Measurements from ENCODE around the gene MAP2K5. TPM values are rescaled to one million over a fixed set of nuclear protein-coding genes. Genes with fewer than 3 reads are reported as not detected.

MAP2K5 gene
- total RNA-seq, 2 donors from 2014 or later = 7.4 to 10.2 TPM

DNA sequence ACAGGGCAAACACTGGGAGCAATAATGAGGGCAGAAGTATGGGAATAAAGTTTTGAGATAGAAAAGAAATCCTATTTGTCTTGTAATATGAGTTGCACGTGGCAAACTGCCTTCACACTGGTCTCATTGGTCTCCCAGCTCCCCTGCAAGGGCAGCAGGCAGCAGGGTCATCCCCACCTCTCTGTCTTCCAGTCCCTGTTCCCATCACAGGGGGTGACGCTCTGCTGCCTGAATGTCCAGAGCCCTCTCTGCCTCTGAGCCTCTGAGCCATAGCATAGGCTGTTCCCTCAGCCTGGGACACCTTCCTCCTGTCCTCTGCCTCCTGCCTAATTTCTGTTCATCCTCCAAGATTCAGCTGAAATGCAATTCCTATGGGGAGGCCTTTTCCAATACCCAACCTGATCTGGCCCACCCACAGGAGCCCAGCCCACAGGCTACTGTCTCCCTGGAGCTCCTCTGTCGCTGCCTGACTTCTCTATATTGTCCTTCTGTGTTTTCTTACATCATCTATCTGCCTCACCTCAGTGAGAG lies 270.7 kb downstream of the MAP2K5 start:
- ATAC-seq (ENCODE audit: insufficient number of reproducible peaks, low FRiP score, low read depth) (no peak), DNase-seq (ENCODE audit: low spot score) (no peak)
- TF ChIP-seq, protein P1, sequence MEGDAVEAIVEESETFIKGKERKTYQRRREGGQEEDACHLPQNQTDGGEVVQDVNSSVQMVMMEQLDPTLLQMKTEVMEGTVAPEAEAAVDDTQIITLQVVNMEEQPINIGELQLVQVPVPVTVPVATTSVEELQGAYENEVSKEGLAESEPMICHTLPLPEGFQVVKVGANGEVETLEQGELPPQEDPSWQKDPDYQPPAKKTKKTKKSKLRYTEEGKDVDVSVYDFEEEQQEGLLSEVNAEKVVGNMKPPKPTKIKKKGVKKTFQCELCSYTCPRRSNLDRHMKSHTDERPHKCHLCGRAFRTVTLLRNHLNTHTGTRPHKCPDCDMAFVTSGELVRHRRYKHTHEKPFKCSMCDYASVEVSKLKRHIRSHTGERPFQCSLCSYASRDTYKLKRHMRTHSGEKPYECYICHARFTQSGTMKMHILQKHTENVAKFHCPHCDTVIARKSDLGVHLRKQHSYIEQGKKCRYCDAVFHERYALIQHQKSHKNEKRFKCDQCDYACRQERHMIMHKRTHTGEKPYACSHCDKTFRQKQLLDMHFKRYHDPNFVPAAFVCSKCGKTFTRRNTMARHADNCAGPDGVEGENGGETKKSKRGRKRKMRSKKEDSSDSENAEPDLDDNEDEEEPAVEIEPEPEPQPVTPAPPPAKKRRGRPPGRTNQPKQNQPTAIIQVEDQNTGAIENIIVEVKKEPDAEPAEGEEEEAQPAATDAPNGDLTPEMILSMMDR (IDR thresholded peaks at IDR 0.05) = no peak
- Histone ChIP-seq H3K4me1 (ENCODE audit: control insufficient read depth in 1 of 2, low read depth in 2 of 2) (no peaks in the 10 kb centered on the region), H3K4me3 (no peak overlapping the region), H3K36me3 (no peaks in the 10 kb centered on the region), H3K27ac (no peak overlapping the region), H3K9me3 (no peaks in the 10 kb centered on the region), H3K27me3 (replicated peaks; ENCODE audit: insufficient read depth) (no peaks in the 10 kb centered on the region)

DNA sequence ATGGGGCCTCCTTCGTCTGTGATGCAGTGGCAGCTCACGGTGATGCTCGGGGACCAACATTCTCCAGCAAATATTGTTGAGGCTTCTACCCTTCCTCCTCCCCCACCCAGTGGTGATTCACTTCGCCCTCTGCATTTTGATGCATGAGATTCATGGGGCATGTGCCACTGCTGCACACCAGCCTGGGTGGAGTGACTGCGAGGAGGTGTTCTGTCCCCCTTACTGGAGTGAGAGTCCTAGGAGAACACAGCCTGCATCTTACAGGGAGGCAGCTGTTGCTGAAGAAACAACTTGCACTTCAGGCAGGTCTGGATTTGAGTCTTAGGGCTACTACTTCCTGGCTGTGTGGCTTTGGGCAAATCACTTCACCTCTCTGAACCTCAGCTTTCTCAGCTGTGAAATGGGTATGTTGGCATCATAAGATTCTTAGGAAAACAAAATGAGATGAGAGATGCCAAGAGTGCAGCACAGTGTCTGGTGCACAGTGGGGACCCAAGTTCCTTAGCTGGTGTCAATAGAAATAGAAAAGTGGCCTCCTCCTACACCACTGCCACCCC lies 272.6 kb downstream of the MAP2K5 start:
- Histone ChIP-seq H3K4me1 (ENCODE audit: control insufficient read depth in 1 of 2, low read depth in 2 of 2) (peaks cover 0 to 5% of the 10 kb centered on the region in 2 donors), H3K27ac (no peak overlapping the region), H3K27me3 (replicated peaks; ENCODE audit: insufficient read depth) (peaks cover 11% of the 10 kb centered on the region), H3K4me3 (no peak overlapping the region), H3K36me3 (no peaks in the 10 kb centered on the region), H3K9me3 (no peaks in the 10 kb centered on the region)
- TF ChIP-seq, protein P1 (IDR thresholded peaks at IDR 0.05) = no peak
- ATAC-seq (ENCODE audit: insufficient number of reproducible peaks, low FRiP score, low read depth) (no peak), DNase-seq (ENCODE audit: low spot score) (no peak)

DNA sequence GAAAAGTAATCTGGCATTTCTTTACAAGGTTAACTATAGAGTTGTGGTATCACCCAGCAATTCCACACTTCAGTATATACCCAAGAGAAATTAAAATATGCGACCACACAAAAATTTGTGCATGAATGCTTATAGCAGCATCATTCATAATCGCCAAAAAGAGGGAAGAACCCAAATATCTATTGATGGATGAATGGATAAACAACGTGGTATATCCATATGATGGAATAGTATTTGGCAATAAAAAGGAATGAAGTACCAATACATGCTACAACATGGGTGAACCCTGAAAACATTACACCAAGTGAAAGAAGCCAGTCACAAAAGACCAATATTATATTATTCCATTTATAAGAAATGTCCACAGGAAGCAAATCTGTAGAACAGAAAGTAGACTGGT lies 274.2 kb downstream of the MAP2K5 start:
- Histone ChIP-seq H3K27ac (no peak overlapping the region), H3K4me3 (no peak overlapping the region), H3K4me1 (ENCODE audit: control insufficient read depth in 1 of 2, low read depth in 2 of 2) (peaks cover 0 to 12% of the 10 kb centered on the region in 2 donors), H3K36me3 (no peaks in the 10 kb centered on the region), H3K27me3 (replicated peaks; ENCODE audit: insufficient read depth) (peaks cover 26% of the 10 kb centered on the region), H3K9me3 (no peaks in the 10 kb centered on the region)
- ATAC-seq (ENCODE audit: insufficient number of reproducible peaks, low FRiP score, low read depth) (no peak), DNase-seq (ENCODE audit: low spot score) (no peak)
- TF ChIP-seq, protein P1 (IDR thresholded peaks at IDR 0.05) = no peak

DNA sequence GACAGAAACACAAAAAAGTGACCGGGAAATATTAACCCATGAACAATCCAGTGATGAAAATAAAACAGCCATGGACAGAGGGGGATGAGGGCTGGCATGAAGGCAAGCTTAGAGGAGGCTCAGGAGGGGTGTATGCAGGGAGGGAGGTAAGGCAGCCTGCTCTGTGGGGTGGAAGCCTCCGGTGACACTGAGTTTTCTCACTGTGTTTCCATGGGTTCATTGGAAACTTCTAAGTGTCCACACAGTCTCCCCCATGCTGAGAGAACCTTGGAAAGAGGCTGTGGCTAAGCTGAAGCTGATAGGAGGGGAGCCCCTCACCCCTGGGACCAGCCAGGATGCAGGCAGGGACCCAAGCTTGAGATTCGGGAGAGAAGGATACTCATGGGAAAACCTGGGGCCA lies 276.0 kb downstream of the MAP2K5 start:
- Histone ChIP-seq H3K27me3 (replicated peaks; ENCODE audit: insufficient read depth) (peaks cover 31% of the 10 kb centered on the region), H3K27ac (no peak overlapping the region), H3K9me3 (no peaks in the 10 kb centered on the region), H3K4me3 (no peak overlapping the region), H3K36me3 (no peaks in the 10 kb centered on the region), H3K4me1 (ENCODE audit: control insufficient read depth in 1 of 2, low read depth in 2 of 2) (peaks cover 0 to 18% of the 10 kb centered on the region in 2 donors)
- TF ChIP-seq, protein P1 (IDR thresholded peaks at IDR 0.05) = no peak
- no peak for DNase-seq (ENCODE audit: low spot score)
- ATAC-seq (ENCODE audit: insufficient number of reproducible peaks, low FRiP score, low read depth) = no peak

DNA sequence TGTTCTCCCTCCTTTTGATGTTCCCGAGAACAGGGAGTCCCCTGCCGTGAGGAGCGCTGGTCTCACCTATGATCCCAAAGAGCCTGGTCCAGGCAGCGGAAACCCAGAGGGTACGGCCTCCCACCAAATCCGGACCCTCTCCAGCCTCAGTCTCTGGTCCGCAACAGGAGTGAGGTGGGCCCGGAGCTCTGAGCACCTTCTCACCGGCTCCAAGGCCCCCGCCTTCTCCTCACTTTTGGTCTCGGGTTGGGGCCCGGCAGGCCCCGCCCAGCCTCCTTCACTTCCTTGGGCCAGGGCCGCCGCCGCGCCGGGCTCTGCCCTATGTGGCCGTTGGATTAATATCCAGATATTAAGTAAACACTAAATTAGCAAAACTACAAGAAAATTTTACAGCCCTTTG lies 277.1 kb downstream of the MAP2K5 start:
- no peak overlapping the region for H3K4me3 ChIP-seq
- no peaks in the 10 kb centered on the region for H3K9me3 ChIP-seq
- H3K27me3 ChIP-seq (replicated peaks; ENCODE audit: insufficient read depth) = peaks cover 42% of the 10 kb centered on the region
- H3K36me3 ChIP-seq = no peaks in the 10 kb centered on the region
- TF ChIP-seq, protein P1 (IDR thresholded peaks at IDR 0.05) = no peak
- no peak overlapping the region for H3K27ac ChIP-seq
- ATAC-seq (ENCODE audit: insufficient number of reproducible peaks, low FRiP score, low read depth) = no peak
- peaks cover 0 to 18% of the 10 kb centered on the region in 2 donors for H3K4me1 ChIP-seq (ENCODE audit: control insufficient read depth in 1 of 2, low read depth in 2 of 2)
- no peak for DNase-seq (ENCODE audit: low spot score)
